GM18502 (cell line): ENCODE results near the gene GRAMD2B.

Experiments used
- ATAC-seq: cut with Tn5 transposase; IDR thresholded peaks from one replicate; pipeline ENCODE4 v1.9.1; 2021; ENCODE audit warnings: mild to moderate bottlenecking; ENCODE audit not compliant: unreplicated experiment, poor library complexity

GRAMD2B gene

GRCh38 chr5:126527892-126528291, 104.7 kb downstream of the GRAMD2B start:
- no peak for ATAC-seq

GRCh38 chr5:126531543-126532120, 108.4 kb downstream of the GRAMD2B start:
- ATAC-seq: no peak

GRCh38 chr5:126534553-126534952, 111.3 kb downstream of the GRAMD2B start:
- no peak for ATAC-seq

GRCh38 chr5:126535856-126536545, 112.8 kb downstream of the GRAMD2B start:
- no peak for ATAC-seq

GRCh38 chr5:126536874-126537273, 113.7 kb downstream of the GRAMD2B start:
- ATAC-seq: no peak

GRCh38 chr5:126538579-126538978, 115.4 kb downstream of the GRAMD2B start:
- ATAC-seq: no peak

- ATAC-seq: no peak
Measured at GRCh38 chr5:126540631-126541030, 117.4 kb downstream of the GRAMD2B start.

GRCh38 chr5:126542441-126542840, 119.2 kb downstream of the GRAMD2B start:
- peak; percentile 48 for ATAC-seq

- no peak for ATAC-seq
Measured at GRCh38 chr5:126543009-126543408, 119.8 kb downstream of the GRAMD2B start.

GRCh38 chr5:126543660-126544059, 120.5 kb downstream of the GRAMD2B start:
- ATAC-seq: no peak
